Hematopoietic multipotent progenitor cell treated with erythropoietin and hydrocortisone succinate and interleukin-3 and kit ligand, for 17 days (in vitro differentiated cells): ENCODE data around the gene MTHFD1.
A peak's percentile ranks its signal among the peaks of the same experiment; 100 is the strongest.

Source experiments
- DNase-seq: peaks from one replicate; pipeline ENCODE4 v3.0.0-alpha.2; 2015; ENCODE audit warnings: low spot score

Gene MTHFD1

DNA sequence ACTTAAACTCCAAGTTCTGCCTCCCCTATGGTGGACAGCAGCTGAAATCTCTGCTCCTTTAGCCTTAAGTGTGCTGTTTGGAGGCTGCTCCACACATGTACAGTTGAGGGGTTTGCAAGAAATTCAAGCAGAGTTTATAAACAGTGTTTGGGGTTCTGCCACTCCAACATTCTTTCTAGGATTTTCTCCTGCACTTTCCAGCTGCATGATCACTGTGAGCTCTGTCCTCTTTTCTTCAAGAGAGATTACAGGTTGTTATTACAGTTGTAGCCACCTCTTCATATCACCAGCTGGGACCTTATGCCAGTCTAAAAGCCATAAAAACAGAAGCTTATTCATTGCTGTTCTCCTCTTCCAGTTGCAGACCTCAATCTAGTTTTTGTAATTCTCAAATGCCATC lies 107.1 kb downstream of the MTHFD1 start:
- DNase-seq, result no peak

DNA sequence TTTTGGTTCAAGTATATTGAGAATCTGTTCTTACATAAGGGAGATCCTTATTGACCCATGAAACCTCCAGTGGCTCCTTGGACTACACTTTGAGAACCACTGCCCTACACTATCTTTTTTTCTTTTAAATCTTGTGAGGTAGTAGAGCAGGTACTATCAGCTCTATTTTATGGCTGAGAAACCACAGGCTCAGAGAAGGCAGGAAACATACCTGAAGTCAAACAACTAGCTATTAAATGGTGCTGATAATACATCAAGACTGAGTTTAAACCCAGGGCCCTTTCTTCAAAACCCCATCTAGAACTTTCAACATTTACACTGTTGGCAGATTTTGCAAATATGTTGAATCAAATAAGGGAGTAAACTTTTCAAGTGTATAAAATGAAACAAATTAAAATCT lies 108.6 kb downstream of the MTHFD1 start:
- DNase-seq, result no peak

DNA sequence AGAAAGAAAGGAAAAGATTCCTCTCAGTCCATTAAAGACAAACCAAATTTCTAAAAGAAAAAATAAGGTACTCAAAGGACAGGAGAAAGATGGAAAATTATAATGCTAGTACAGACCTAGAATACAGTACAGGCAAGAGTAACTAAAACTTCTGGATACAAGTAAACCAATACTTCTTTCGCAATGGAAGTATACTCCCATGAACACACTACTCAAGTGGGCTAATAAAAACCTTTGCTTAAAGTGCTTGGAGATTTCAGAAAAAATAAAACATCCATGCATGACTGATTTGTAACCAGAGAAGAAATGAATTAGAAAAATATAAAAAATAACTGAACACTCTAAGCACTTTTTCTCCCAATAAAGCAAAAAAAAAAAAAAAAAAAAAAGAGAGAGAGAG lies 111.9 kb downstream of the MTHFD1 start:
- DNase-seq, result no peak

GRCh38 chr14:64501411-64502171 lies 113.4 kb downstream of the MTHFD1 start:
- DNase-seq, result no peak

- no peak for DNase-seq
Measured at GRCh38 chr14:64502456-64502855, 114.3 kb downstream of the MTHFD1 start.

GRCh38 chr14:64502887-64503433 lies 114.8 kb downstream of the MTHFD1 start:
- DNase-seq, result peak; percentile 23

- peak; percentile 60 for DNase-seq
Measured at GRCh38 chr14:64503434-64504309, 115.5 kb downstream of the MTHFD1 start, which contains the start of gene ZBTB25. TSS of gene ZBTB25 (minus strand) at chr14:64503838. CDS start at chr14:64490533, 13,305 bp downstream.

GRCh38 chr14:64504310-64504896 lies 116.2 kb downstream of the MTHFD1 start, which contains the start of gene ZBTB1:
TSS of gene ZBTB1 (plus strand) at chr14:64504770. CDS start at chr14:64521505, 16,735 bp downstream.
- peak; percentile 44 for DNase-seq

DNA sequence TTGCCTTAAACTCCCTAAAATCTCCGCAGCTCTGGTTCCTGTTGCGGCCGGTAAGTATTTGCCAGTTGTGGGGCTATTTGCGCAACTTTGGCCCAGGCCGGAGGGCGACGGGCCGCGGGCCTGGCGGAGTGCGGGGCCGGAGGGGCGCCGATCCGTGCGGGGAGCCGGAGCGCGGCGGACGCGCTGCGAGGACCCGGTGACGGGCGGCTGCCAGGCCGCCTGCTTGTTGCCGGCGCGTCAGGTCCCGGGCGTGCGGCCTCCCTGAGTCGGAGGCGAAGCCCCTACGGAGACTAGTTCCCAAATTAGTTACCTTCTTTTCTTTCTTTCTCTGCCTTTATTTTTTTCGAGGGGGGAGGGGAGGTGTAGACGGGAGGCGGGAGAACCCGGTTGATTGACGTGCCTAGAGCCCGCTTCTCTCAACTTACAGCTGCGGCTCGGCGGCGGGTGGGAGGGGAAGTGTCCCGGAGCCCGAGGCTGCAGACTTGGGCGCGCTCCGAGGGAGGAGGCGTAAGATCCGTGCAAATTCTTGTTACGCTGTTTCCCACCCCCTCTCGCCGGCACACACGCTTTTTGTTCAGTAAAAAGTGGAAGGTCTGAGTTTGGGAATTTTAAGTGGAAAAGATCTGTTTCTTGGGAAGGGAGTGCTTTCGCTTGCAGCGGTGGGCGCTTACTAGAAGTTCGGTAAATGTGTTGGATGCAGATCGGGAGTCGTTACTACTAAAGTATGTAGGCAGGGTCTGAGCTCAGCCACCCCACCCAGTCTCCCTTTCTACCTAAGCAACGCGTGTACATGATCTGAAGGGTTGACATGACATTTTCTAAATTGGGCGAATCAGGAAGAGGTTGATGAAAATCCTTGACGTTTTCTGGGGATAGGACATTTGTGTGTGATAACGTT lies 117.0 kb downstream of the MTHFD1 start:
- peak; percentile 44 for DNase-seq

GRCh38 chr14:64506721-64507120 lies 118.6 kb downstream of the MTHFD1 start:
- DNase-seq, result no peak

DNA sequence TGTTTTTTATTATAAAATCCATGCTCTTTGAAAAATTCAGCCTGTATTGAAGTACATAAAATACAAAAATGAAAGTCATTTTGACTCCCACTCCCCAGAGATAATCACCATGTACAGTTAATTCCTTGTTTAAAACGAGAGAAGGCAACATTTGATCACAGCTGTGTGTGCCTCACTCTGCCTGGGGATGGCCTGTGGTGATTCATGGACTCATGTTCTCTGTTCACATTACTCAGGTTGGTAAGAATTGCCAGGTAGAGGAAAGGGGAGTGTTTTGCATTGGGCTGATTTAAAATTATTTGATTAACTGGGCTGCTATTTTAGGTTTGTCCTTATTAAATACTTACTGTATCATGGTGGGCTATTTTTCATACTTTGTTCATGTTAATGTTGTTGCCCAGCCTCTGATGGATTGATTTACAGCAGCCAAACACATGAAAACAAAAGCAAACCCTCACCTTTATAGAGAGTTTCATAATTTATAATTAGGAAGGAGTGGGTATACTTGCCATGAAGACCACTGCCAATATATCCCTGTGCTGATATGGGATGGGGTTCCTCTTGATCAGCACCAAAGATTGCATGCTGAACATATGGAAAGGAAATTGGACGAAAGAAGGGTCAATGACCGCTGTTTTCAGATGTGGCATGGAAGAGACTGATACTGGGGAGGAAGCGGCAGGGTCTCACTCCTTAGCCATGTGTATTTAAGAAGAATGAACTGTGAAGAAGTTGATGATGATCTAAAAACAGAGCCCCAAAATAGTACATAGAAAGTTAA lies 119.4 kb downstream of the MTHFD1 start:
- no peak for DNase-seq

GRCh38 chr14:64508215-64508776 lies 120.1 kb downstream of the MTHFD1 start:
- no peak for DNase-seq

- no peak for DNase-seq
Measured at GRCh38 chr14:64509036-64509435, 120.9 kb downstream of the MTHFD1 start.
